Epidermal melanocyte (primary cell): ENCODE data around the gene CCL25.
"Not testable (repeated sequence)": the region's sequence is repeated elsewhere in the genome, so short reads cannot be mapped to it uniquely, and the experiment has no call there.

Source experiments
- DNase-seq: peaks from one replicate; pipeline ENCODE4 v3.0.0; 2011; ENCODE audit warnings: low spot score; ENCODE audit not compliant: insufficient read length

Gene CCL25

DNA sequence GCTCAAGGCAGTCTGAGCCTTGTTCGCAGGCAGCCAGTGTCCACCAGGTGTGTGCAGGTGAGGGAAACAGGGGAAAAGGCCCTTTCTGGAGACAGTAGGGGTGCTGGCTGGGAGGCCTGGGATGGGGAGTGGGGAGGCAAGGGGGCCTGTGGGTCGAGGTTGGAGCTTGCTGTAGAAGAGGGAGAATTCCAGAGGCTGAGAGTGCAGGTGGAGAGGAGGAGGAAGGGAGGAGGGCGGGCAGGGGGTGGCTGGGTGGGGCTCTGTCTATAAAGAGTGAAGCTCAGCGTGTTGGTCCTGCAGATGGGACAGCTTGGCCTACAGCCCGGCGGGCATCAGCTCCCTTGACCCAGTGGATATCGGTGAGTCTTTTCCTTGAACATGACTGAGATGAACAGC is at the start of gene CCL25:
Gene CCL25 (plus strand): TSS at position 297 of the 396 bp plus-strand sequence. CDS start 290 bp downstream, outside the sequence.
- DNase-seq: no peak

- DNase-seq: no peak
These were observed 48.6 kb upstream of the CCL25 start for GRCh38 chr19:8004001-8004400.

- no peak for DNase-seq
These were observed 47.6 kb upstream of the CCL25 start for GRCh38 chr19:8004723-8005513.

DNA sequence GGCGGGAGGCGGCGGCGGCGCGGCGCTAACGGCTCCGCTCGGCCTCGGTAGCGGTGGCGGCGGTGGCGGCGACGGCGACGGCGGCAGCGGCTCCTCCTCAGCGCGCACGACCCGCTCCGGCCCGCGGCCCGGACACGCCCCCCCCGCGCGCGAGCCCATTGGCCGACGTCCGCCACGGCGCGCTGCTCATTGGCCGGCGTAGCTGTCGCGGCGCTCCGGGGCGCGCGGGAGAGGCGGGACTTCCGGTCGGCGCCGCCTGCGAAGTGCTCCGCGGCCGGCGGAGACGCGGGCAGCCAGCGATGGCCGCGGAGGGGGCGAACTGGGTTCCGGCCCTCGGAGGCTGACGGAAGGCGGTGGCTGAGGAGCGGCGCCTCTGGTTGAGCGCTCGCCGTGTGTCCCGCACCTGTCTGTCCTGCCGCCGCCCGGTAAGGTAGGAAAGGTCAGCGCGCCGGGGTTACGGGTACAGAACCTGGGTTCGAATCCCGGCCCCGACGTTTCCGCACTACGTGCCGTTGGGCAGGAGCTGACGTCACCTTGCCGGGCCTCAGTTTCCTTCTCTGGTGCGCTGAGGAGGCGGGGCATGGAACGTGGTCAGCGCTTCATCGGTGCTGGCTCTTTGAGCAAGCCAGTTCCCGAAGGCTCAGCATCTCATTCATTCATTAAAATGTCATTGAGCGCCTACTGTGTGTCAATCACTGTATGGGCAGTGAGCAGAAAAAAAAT is 46.9 kb upstream of the CCL25 start, which contains the start of gene ELAVL1:
Gene ELAVL1 (minus strand): TSS at position 108 of the 723 bp plus-strand sequence. CDS start 13,826 bp downstream, outside the sequence.
- peak; percentile 91 for DNase-seq

GRCh38 chr19:8017808-8018207 is 34.8 kb upstream of the CCL25 start:
- no peak for DNase-seq

DNA sequence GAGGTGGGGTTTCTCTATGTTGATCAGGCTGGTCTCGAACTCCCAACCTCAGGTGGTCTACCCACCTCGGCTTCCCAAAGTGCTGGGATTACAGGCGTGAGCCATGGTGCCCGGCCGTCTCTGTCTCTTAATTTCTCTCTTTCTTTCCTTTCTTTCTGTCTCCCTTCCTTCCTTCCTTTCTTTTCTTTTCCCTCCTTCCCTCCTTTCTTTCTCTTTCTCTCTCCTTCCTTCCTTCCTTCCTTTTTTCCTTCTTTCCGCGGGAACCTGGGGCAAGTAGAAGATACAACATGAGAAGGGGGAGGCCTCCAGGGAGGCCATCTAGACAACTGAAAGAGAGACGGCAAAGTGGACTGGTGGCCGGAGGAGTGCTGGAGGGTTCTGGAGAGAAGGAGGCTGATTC is 31.9 kb upstream of the CCL25 start:
- DNase-seq: no peak

GRCh38 chr19:8021374-8021773 is 31.2 kb upstream of the CCL25 start:
- DNase-seq: no peak

DNA sequence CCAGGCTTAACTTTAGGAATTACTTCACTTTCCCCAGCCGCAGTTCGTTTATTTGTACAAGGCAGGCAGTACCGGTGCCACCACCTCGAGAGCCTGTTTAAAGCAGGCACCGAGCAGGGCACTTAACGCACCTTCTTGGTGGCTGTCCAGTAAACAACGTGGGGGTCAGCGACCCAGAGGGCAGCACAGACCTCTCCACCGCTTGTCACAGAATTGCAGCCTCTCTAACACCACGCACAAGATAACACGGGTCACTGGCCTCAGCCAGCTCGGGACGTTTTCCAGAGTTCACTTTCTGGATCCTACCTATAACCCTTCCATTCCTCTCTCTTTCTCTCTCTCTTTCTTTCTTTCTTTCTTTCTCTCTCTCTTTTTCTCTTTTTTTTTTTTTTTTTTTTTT is 30.3 kb upstream of the CCL25 start:
- DNase-seq: no peak

- DNase-seq: no peak
These were observed 29.2 kb upstream of the CCL25 start for GRCh38 chr19:8023371-8023770.

DNA sequence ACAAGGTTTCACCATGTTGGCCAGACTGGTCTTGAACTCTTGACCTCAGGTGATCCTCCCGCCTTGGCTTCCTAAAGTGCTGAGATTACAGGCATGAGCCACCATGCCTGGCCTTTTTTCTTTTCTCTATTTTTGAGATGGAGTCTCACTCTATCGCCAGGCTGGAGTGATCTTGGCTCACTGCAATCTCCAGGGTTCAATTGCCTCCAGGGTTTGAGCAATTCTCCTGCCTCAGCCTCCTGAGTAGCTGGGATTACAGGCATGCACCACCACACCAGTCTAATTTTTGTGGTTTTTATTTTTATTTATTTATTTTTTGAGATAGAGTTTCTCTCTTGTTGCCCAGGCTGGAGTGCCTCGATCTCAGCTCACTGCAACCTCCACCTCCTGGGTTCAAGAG is 28.3 kb upstream of the CCL25 start:
- not testable (repeated sequence) for DNase-seq

- DNase-seq: no peak
These were observed 27.2 kb upstream of the CCL25 start for GRCh38 chr19:8025316-8025715.

DNA sequence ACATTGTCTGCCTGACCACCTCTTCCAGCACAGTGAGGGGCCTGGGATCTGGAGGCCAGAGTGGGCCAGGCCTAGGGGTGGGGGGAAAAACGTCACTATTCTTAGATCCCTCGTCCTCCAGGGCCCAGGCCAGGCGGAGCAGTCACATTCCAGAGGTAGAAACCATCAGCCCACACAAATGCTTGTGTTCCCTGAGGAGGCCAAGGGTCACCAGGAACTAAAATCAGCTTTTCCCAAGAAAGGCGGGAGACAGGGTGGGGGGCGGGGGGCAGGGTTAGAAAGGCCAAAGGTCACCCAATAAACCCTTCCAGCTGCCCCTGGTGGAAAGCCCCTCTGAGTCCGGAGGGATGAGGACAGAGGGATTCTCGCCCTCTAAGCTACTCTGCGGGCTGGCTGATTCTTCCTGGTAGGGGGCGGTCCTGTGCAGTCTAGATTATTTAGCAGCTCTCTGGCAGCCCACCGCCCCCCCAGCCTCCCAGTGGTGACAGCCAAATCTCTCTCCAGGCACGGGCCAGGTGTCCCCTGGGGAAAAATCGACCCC is 23.5 kb upstream of the CCL25 start:
- DNase-seq: peak; percentile 7

DNA sequence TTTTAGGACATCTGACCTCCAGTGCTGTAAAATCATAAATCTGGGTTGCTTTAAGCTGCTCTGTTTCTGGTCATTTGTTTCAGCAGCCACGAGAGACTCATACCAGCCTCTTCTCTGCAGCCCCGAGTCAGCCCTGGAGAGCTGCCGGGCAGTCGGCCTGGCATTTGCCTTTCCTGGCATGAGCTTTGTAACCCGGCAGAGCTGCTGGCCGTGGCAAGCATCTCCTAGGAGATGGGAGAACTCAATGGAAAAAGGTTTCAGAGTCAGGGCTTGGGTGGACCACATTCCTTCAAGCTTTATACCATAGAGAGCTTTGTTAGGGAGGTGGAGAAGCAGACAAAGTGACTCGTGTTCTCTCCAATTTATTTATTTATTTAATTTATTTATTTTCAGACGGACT is 21.6 kb upstream of the CCL25 start:
- DNase-seq: no peak

- not testable (repeated sequence) for DNase-seq
These were observed 19.0 kb upstream of the CCL25 start for GRCh38 chr19:8033287-8034177.

- no peak for DNase-seq
These were observed 18.4 kb upstream of the CCL25 start for GRCh38 chr19:8034178-8034525.

DNA sequence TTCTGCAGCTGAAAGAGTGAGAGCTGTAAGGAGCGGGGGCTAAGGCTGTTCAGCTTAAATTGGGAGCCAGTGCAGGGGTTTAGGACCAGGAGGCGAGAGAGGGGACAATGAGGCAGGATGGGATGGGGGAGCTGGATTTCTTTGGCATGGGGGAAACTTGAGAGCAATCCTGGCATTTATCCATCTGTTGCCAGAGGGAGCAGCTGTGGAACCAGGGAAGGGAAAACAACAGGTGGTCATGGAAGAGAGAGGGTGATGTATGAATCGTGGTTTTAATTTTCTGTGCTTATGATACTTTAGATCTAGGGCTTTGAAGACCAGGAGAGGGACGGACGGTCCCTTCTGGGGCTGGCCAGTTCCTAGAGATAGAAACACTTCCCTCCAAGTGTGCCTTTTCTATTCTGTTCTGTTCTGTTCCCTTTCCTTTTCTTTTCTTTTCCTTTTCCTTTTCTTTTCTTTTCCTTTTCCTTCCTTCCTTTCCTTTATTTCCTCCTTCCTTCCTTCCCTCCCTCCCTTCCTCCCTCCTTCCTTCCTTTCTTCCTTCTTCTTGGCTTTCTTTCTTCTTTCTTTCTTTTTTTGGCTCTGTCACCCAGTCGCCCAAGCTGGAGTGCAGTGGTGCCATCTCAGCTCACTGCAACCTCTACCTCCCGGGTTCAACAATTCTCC is 16.0 kb upstream of the CCL25 start:
- DNase-seq: no peak

GRCh38 chr19:8038815-8039214 is 13.7 kb upstream of the CCL25 start:
- no peak for DNase-seq

GRCh38 chr19:8039231-8039630 is 13.3 kb upstream of the CCL25 start:
- DNase-seq: no peak

GRCh38 chr19:8041531-8041931 is 11.0 kb upstream of the CCL25 start:
- no peak for DNase-seq

DNA sequence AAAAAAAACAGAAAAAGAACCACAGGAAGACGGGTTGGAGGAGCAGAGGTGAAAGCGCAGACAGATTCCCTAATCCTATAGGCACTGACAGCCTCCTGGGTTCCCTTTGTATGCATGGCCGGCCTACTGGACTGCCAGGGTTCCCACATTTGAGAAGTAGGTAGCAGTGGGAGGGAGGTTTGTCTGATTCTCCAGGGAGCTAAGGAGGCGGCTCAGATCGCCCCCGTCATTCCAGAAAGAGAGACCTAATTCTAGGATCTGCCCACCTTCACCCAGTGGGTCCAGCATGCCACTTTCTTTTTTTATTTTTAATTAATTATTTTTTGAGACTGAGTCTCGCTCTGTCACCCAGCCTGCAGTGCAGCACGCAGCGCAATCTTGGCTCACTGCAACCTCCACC is 9.7 kb upstream of the CCL25 start:
- no peak for DNase-seq

GRCh38 chr19:8044018-8044417 is 8.5 kb upstream of the CCL25 start:
- DNase-seq: no peak
